LNCAP (cell line): Measurements from ENCODE around the gene NUP160.

Experiments used
- CTCF ChIP-seq: fragments of 450-650 bp; IDR thresholded peaks from 2 replicates; pipeline ENCODE4 v1.5.1; 2017; ENCODE audit warnings: mild to moderate bottlenecking

NUP160 gene

GRCh38 chr11:47863189-47863897 lies 15.2 kb upstream of the NUP160 start:
- no peak for TF ChIP-seq CTCF

GRCh38 chr11:47861728-47862127 lies 13.6 kb upstream of the NUP160 start:
- no peak for TF ChIP-seq CTCF

GRCh38 chr11:47860536-47860935 lies 12.4 kb upstream of the NUP160 start:
- TF ChIP-seq CTCF = no peak

GRCh38 chr11:47857892-47858543 lies 9.9 kb upstream of the NUP160 start:
- no peak for TF ChIP-seq CTCF

GRCh38 chr11:47857485-47857884 lies 9.3 kb upstream of the NUP160 start:
- TF ChIP-seq CTCF = no peak

- TF ChIP-seq CTCF = no peak
Measured at GRCh38 chr11:47856186-47856585, 8.0 kb upstream of the NUP160 start.

GRCh38 chr11:47854667-47855066 lies 6.5 kb upstream of the NUP160 start:
- TF ChIP-seq CTCF = no peak
